HG03439 (cell line): Measurements from ENCODE around the gene KLHL29.

Source experiments
- ATAC-seq: cut with Tn5 transposase; IDR thresholded peaks from one replicate; pipeline ENCODE4 v1.9.1; 2021; ENCODE audit warnings: mild to moderate bottlenecking, moderate library complexity; ENCODE audit not compliant: unreplicated experiment

KLHL29 gene

DNA sequence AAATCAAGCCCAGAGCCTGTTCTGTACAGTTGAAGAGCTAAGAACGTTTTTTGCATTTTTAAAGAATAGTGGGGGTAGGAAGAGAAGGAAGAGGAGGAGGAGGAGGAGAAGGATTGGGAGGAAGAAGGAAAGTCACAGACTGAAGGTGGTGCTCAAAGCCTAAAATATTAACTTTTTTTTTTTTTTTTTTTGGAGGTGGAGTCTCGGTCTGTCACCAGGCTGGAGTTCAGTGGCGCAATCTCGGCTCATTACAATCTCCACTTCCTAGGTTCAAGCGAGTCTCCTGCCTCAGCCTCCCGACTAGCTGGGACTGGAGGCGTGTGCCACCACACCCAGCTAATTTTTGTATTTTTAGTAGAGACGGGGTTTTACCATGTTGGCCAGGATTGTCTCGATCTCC is 18.3 kb upstream of the KLHL29 start:
- ATAC-seq: no peak

GRCh38 chr2:23367760-23368159 is 17.2 kb upstream of the KLHL29 start:
- no peak for ATAC-seq

- no peak for ATAC-seq
These were observed 11.3 kb upstream of the KLHL29 start for GRCh38 chr2:23373666-23374065.

DNA sequence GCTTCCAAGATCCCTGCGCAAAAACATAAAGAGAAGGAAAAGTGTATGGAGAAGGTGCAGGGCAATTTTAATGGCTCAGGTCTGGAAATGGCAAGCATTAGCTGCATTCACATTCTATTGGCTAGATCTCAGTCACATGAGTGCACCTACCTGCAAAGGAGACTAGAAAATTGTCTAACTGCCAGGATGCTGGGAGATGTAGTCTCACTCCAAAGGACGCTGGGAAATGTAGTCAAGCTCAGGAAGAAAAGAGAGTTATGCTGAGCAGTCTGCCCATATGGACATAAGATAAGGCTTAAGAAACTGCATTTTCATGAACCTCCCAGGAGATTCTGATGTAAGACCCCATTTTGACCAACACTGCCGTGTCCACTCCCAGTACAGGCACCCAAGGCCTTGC is 9.5 kb upstream of the KLHL29 start:
- peak; percentile 52 for ATAC-seq

GRCh38 chr2:23376075-23376474 is 8.9 kb upstream of the KLHL29 start:
- no peak for ATAC-seq

DNA sequence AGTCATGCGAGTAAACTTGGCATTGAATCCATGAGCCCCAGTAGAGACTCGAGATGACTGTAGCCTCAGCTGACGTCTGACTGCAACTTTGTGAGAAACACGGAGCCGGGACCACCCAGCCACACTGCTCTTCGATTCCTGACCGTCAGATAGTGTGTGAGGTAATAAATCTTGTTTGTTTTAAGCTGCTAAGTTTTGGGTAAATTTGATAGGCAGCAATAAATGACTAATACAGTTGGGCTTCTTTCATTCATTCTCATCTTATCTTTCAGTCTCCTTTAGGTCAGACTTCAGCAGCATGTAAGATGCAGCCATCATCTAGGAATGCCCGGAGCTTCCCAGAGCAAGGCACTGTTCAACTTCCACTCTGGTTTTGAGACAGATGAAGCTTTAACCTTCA is 8.0 kb upstream of the KLHL29 start:
- no peak for ATAC-seq

DNA sequence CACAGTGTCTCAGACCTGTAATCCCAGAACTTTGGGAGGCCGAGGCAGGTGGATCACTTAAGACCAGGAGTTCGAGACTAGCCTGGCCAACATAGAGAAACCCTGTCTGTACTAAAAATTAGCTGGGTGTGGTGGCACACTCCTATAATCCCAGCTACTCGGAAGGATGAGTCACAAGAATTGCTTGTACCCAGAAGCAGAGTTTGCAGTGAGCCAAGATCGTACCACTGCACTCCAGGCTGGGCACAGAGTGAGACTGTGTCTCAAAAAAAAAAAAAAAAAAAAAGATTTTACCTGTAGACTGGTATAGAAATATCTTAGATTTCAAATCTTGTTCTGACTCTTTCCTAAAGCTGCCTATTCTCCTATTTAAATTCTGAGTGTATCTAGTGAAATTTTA is 7.2 kb upstream of the KLHL29 start:
- no peak for ATAC-seq

GRCh38 chr2:23378496-23378895 is 6.5 kb upstream of the KLHL29 start:
- ATAC-seq: no peak

DNA sequence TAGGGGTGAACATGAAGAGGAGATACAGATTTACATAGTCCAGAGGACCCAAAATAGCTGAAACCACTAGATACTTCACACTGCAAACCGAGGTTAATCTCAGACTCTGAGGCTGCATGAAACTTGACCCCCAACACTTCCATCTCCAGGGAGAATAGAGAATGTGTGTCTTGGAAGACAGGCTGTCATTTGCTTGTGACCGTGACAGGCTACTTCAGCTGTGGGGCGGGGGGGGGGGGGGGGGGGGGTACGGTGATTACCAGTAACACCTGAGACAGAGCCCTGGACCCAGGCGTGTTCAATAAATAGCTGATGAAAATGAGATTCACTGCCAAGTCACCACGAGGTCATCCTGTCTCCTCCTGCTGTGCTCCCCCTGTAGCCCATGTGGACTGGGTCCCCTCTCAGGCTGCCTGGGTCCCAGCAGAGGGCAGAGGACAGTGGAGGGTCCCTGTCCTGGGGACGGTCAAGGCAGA is 5.7 kb upstream of the KLHL29 start:
- ATAC-seq: no peak

DNA sequence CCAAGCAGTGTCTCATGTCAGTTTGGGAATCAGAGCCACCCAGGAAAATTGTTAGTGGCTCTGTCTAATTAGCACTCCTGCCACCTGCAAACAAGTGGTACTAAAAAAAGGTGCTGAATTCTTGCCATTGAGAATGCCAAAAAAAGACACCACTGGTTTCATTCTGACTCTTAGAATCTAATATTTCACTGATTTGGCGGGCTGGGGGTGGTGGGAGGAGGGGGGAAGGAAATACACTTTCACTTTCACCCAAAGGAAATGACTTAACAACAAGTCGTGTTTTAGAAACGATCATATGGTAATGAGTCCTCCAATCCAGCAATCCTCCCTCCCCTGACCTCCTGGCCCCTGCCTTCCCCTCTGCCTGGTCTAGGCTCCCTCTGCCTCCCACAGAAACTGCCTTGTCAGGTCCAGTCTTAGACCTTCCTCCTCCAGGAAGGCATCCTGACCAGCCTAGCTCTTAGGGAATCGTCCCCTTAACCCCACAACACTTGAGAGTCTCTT is 4.4 kb upstream of the KLHL29 start:
- no peak for ATAC-seq

- ATAC-seq: no peak
These were observed 3.9 kb upstream of the KLHL29 start for GRCh38 chr2:23381084-23381483.

- no peak for ATAC-seq
These were observed 3.5 kb upstream of the KLHL29 start for GRCh38 chr2:23381485-23381884.

- ATAC-seq: no peak
These were observed 1.9 kb upstream of the KLHL29 start for GRCh38 chr2:23383100-23383499.

DNA sequence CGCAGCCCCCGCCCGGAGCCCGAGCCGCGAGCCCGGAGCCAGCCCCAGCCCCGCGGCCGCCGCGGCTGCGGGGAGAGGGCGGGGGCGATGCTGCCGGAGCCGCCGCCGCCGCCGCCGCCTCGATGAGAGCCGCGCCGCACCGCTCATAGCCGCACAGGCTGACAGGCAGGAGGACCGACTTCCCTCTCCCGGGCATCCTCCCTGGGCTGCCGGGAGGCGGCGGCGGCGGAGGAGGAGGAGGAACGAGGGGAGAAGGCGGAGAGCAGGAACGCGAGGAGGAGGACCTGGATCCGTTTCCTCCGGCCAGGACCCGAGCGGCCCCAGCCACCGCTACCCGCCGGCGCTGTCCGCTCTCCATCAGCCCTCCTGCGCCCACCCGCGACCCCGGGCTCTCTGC is 370 bp downstream of the KLHL29 start:
- peak; percentile 19 for ATAC-seq

- peak; percentile 27 for ATAC-seq
These were observed 864 bp downstream of the KLHL29 start for GRCh38 chr2:23385748-23386338.

- no peak for ATAC-seq
These were observed 1.6 kb downstream of the KLHL29 start for GRCh38 chr2:23386339-23387220.

DNA sequence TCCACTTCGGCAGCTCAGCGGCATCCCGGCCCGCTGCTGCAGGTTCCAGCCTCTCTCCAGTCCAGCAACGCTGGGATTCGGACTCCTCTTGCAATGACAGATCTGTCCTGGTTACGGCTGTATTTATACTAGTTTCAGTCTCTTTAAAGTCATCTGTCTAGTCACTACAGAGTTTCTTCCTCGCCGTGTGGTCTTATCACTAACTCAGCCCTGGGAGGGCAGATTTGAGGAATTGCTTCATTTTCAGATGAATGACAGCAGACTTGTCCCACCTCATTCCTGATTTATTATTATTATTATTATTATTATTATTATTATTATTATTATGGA is 2.2 kb downstream of the KLHL29 start:
- ATAC-seq: no peak

- no peak for ATAC-seq
These were observed 2.9 kb downstream of the KLHL29 start for GRCh38 chr2:23387845-23388244.

DNA sequence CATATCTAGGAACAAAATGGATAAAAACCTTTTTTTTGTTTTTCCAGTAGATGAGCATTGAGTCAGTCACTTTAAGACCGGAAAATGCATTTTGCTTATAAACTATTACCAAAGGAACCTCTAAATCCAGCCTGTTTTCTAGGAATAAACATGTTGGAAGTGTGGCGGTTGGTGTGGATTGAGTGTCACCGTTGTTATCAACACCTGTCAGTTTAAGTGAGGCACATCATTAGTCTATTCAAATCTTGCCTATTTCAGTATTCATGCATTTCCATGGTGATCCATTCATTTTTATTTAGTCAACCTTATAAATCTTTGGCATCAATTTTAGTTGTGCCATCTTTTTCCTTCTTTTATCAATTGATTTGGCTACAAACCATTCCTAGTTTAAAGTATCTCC is 3.3 kb downstream of the KLHL29 start:
- ATAC-seq: no peak

DNA sequence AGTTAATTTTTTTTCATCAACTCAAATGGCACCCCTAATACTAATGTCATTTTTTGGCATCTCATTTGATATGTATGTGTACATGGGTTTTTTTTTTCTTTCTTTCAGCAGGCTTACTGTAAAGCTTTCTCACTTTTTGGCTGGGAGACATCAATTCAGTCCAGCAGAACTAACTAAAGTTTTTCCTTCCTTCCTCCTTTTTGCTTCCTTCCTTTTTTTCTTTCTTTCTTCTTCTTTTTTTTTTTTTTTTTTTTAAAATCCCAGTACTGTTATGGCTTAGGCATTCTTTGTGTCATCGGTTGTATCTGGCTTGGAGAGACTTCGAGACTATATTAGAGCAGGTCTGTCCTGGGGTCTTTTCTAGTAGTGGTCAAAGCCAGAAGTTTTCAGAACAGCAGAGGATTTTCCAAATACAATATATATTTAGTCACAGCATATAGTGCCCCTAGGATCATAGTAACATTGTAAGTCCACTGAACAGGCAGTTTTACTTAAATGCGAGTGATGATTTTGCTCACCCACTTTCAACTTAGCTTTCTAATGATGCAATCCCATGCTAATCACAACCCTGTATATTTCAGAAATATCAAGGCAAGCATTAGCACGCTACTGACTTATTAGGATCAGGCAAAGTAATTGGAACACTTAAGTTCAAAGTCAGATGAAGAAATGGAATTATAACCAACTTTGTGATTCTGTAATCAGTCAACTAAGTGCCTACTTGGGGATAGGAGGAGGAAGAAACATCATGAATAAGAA is 4.0 kb downstream of the KLHL29 start:
- no peak for ATAC-seq

DNA sequence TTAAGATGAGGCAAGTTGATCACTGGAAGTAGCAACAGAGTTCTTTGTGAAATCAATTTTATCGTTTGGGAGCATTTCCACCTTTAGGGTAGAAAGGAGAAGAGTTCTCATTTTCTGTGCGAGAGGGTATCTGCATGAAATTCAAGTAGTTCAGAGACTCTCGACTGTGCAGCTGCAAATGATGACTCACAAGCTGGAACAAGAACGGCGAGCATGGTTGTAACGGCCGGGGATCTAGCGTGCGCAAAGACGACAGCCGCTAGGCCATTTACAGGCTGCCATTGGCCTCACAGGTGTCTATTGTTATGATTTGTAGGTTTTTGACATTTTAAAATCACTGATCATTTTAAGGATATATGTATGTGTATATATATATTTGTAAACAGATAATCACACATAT is 5.2 kb downstream of the KLHL29 start:
- ATAC-seq: no peak
